WERI-Rb-1 (cell line): ENCODE data around the gene ZNF134.

ENCODE experiments used
- DNase-seq: peaks from one replicate; pipeline ENCODE4 v3.0.0-alpha.2; 2020
- H3K27ac ChIP-seq: fragments of 250-450 bp; sonication (Bioruptor Pico); 2 replicates; pipeline ENCODE4 v1.5.1; 2020; ENCODE audit warnings: mild to moderate bottlenecking, moderate library complexity
- H3K27me3 ChIP-seq: fragments of 250-450 bp; sonication (Bioruptor Pico); 2 replicates; pipeline ENCODE4 v1.5.1; 2021; ENCODE audit warnings: mild to moderate bottlenecking, low read depth, moderate library complexity; ENCODE audit not compliant: insufficient read depth, severe bottlenecking
- H3K36me3 ChIP-seq: fragments of 250-450 bp; sonication (Bioruptor Pico); 2 replicates; pipeline ENCODE4 v1.5.1; 2020; ENCODE audit warnings: mild to moderate bottlenecking, moderate library complexity
- H3K4me3 ChIP-seq: 2 replicates; pipeline ENCODE4 v1.5.1; 2011; ENCODE audit warnings: low read depth, mild to moderate bottlenecking, control low read depth, low read length
- H3K9me3 ChIP-seq: fragments of 250-450 bp; sonication (Bioruptor Pico); 2 replicates; pipeline ENCODE4 v1.5.1; 2021; ENCODE audit warnings: mild to moderate bottlenecking, moderate library complexity; ENCODE audit not compliant: severe bottlenecking
- TF ChIP-seq, protein P1 (sequence below): IDR thresholded peaks from 2 replicates; pipeline ENCODE4 v1.5.1; 2011; ENCODE audit warnings: low read depth, mild to moderate bottlenecking, control low read depth, inconsistent platforms, low read length

Gene ZNF134

DNA sequence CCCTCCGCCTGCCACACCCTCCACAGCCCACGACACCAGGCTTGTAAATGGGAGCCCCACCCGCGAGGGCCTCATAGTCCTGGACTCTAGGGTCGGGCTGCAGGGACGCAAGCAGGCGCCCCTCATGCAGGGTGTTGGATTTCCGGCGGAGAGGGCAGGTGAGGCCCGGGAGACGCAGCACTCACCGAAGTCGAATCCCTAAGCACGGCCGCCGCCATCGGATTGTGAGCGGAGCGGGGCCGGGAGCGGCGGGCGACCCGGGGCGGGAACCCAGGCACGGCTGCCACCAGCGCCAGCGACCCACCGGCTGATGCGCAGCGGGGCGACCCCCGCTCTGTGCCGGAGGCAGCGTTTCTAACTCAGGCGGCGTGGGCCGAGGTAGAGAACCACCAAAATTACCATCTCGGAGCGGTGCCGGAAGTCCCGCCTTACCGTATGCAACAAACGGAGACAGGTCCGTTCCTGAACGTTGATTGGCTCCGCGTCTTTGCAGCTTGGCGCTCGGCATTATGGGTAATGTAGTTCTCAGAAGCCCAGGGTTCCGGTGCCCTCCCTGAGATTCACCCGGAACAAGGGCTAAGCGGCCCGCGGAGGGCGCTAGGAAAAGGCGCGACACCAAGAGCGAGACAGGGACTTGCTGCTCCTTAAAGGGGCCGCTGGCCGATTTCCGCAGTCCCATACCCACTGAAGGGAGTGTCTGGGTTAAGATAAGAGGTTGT lies 35.4 kb upstream of the ZNF134 start, which contains the start of gene ZNF416:
Gene ZNF416 (minus strand): TSS at position 425 of the 719 bp plus-strand sequence. CDS start 207 bp downstream, at position 218.
- no peaks in the 10 kb centered on the region for H3K27me3 ChIP-seq
- H3K9me3 ChIP-seq: peaks cover 5% of the 10 kb centered on the region
- H3K27ac ChIP-seq: peak within 1 kb of the TSS; percentile 76
- DNase-seq: peak; percentile 98
- H3K36me3 ChIP-seq: peaks cover 40% of the 10 kb centered on the region
- peak within 1 kb of the TSS; percentile 84 for H3K4me3 ChIP-seq
- TF ChIP-seq, protein P1, sequence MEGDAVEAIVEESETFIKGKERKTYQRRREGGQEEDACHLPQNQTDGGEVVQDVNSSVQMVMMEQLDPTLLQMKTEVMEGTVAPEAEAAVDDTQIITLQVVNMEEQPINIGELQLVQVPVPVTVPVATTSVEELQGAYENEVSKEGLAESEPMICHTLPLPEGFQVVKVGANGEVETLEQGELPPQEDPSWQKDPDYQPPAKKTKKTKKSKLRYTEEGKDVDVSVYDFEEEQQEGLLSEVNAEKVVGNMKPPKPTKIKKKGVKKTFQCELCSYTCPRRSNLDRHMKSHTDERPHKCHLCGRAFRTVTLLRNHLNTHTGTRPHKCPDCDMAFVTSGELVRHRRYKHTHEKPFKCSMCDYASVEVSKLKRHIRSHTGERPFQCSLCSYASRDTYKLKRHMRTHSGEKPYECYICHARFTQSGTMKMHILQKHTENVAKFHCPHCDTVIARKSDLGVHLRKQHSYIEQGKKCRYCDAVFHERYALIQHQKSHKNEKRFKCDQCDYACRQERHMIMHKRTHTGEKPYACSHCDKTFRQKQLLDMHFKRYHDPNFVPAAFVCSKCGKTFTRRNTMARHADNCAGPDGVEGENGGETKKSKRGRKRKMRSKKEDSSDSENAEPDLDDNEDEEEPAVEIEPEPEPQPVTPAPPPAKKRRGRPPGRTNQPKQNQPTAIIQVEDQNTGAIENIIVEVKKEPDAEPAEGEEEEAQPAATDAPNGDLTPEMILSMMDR: no peak

DNA sequence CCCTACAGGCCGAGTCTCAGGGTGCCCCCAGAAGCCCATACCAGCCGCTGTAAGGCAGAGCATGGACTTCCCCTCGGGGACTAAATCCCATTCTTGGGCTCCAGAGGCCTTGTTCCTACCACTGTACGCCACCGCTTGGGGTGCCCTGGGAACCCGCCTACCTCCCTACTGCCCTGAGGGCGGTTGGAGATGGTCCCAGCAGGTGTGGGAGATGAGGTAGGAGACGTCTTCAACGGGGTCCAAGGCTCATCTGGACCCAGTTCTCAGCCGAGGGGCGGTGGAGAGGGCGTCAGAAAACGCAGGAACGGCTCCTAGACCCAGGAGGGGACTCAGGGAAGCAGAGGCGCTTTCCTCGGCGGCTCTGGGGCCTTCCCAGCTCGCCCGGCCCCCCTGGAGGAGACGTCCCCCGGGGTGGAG lies 30.9 kb upstream of the ZNF134 start:
- Histone ChIP-seq H3K9me3 (peaks cover 5% of the 10 kb centered on the region), H3K27ac (peak overlapping the region; percentile 92)
- TF ChIP-seq, protein P1: no peak

DNA sequence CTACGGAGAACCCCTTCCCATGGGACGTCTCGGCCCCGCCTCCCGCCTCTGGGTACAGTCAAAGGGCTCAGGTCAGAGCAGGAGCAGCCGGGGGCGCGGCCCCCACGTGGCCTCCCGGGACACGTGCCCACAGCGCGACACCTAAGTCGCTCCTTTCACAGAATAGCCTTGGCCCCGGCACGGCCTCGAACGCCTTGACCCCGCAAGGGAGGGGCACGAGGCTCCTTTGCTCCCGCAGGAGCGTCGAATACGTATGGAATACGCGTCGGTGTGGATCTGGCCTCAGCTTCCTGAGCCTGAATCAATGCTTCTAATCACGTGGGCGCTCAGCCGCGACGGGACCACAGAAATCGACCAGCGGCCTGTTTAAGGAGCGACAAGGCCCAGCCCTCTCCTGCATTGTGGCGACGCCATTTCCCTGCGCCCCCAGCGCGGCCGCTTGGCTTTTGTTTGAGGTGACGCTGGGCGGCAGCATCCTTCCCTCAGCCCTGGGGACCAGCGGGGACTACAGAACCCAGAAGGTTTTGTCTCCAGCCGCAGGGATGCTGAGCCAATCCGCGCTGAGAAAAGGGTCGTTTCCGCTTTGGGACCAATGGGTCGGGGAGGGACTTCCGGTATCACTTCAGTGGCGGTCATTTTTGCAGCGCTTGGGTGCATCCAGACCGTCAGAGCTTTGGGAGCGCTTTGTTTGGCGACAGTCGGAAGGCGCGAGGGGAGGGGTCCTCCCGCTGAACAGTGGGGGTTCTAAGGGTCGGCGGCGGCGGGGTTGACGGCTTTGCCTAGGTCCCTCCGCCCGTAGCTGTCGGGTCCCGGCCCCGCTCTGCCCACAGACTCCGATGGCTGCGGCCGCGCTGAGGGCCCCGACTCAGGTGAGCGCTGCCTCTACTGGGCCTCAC lies 30.3 kb upstream of the ZNF134 start, which contains the start of gene ZIK1:
Gene ZIK1 (plus strand): TSS at position 625 of the 896 bp plus-strand sequence. CDS start 212 bp downstream, at position 837.
- H3K9me3 ChIP-seq: peaks cover 5% of the 10 kb centered on the region
- peak within 1 kb of the TSS; percentile 92 for H3K27ac ChIP-seq
- peak within 1 kb of the TSS; percentile 98 for H3K4me3 ChIP-seq
- H3K36me3 ChIP-seq: peaks cover 44% of the 10 kb centered on the region
- TF ChIP-seq, protein P1: peak; percentile 27
- DNase-seq: peak; percentile 97
- no peaks in the 10 kb centered on the region for H3K27me3 ChIP-seq

More for the DNA sequence above, 30.9 kb upstream of the ZNF134 start:
- Histone ChIP-seq H3K36me3 (peaks cover 37% of the 10 kb centered on the region), H3K27me3 (no peaks in the 10 kb centered on the region), H3K4me3 (peak overlapping the region; percentile 98)
- DNase-seq: no peak

DNA sequence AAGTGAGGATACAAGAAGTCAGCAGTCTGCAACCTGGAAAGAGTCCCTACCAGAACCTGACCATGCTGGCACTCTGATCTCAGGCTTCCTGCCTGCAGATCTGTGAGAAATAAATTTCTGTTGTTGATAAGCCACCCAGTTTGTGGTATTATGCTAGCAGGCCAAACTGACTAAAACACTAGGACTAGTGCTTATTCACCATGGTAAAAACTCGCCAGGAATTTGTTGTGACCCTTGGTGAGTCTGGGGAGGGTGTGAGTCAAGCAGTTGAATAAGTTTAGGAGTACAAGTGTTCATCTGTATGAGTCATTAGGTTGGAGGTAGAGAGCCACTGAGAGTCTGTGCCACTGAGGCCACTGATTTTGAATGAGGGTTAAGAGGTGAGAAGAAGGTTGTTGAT lies 26.5 kb upstream of the ZNF134 start:
- peaks cover 5% of the 10 kb centered on the region for H3K9me3 ChIP-seq
- no peak for DNase-seq

DNA sequence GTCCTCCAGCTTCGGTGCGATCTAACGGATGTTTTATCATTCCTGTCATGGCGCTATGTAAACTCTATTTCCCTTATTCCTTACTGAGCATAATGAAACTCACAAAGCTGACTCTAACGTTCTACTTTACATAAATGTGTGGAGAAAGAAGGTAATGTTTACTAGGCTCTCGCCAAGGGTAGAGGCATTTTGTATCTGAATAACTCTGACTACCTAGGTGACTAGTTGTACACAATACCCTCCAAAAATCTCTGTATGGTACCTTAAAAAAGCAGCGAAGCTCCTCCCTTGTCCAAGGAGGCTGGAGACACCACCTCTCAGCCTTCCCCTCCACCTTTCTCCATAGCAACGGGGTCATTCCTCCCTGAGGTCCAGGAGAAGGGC lies 14.7 kb upstream of the ZNF134 start:
- H3K9me3 ChIP-seq: no peaks in the 10 kb centered on the region
- peak overlapping the region; percentile 32 for H3K27ac ChIP-seq
- TF ChIP-seq, protein P1: no peak

More for the DNA sequence above, 26.5 kb upstream of the ZNF134 start:
- H3K27me3 ChIP-seq: no peaks in the 10 kb centered on the region
- TF ChIP-seq, protein P1: no peak
- no peak overlapping the region for H3K4me3 ChIP-seq
- peaks cover 81% of the 10 kb centered on the region for H3K36me3 ChIP-seq
- H3K27ac ChIP-seq: no peak overlapping the region

More for the DNA sequence above, 14.7 kb upstream of the ZNF134 start:
- Histone ChIP-seq H3K36me3 (peaks cover 16% of the 10 kb centered on the region), H3K27me3 (no peaks in the 10 kb centered on the region), H3K4me3 (peak overlapping the region; percentile 94)
- no peak for DNase-seq
